ENCODE results near the gene UGT1A8.
"Not testable (repeated sequence)": the region's sequence is repeated elsewhere in the genome, so short reads cannot be mapped to it uniquely, and the experiment has no call there.

UGT1A8 gene

GRCh38 chr2:233638836-233639235, 21.4 kb downstream of the UGT1A8 start:
- FAIRE-seq = peak; percentile 23
- no peak for DNase-seq (ENCODE audit: insufficient read length, low spot score)

- DNase-seq (ENCODE audit: insufficient read length, low spot score) (no peak), FAIRE-seq (no peak)
Measured at GRCh38 chr2:233639860-233640259, 22.4 kb downstream of the UGT1A8 start.

GRCh38 chr2:233643128-233643527, 25.7 kb downstream of the UGT1A8 start:
- DNase-seq (ENCODE audit: insufficient read length, low spot score) (no peak), FAIRE-seq (no peak)

- DNase-seq (ENCODE audit: insufficient read length, low spot score); FAIRE-seq: not testable (repeated sequence)
Measured at GRCh38 chr2:233646033-233646432, 28.6 kb downstream of the UGT1A8 start.

- no peak for DNase-seq (ENCODE audit: insufficient read length, low spot score)
Measured at GRCh38 chr2:233650981-233651380, 33.5 kb downstream of the UGT1A8 start.

GRCh38 chr2:233651430-233651829, 34.0 kb downstream of the UGT1A8 start:
- DNase-seq (ENCODE audit: insufficient read length, low spot score) (no peak), FAIRE-seq (no peak)

More at GRCh38 chr2:233650981-233651380, 33.5 kb downstream of the UGT1A8 start:
- FAIRE-seq = no peak

GRCh38 chr2:233654501-233654900, 37.1 kb downstream of the UGT1A8 start:
- DNase-seq (ENCODE audit: insufficient read length, low spot score) (no peak), FAIRE-seq (no peak)

- DNase-seq (ENCODE audit: insufficient read length, low spot score) (no peak), FAIRE-seq (no peak)
Measured at GRCh38 chr2:233655043-233655442, 37.6 kb downstream of the UGT1A8 start.

GRCh38 chr2:233655943-233656342, 38.5 kb downstream of the UGT1A8 start:
- FAIRE-seq = peak; percentile 68

GRCh38 chr2:233656443-233656842, 39.0 kb downstream of the UGT1A8 start:
- FAIRE-seq = no peak
- DNase-seq (ENCODE audit: insufficient read length, low spot score) = no peak

More at GRCh38 chr2:233655943-233656342, 38.5 kb downstream of the UGT1A8 start:
- not testable (repeated sequence) for DNase-seq (ENCODE audit: insufficient read length, low spot score)

- DNase-seq (ENCODE audit: insufficient read length, low spot score) = no peak
- FAIRE-seq = no peak
Measured at GRCh38 chr2:233658610-233659009, 41.2 kb downstream of the UGT1A8 start.

- FAIRE-seq (no peak), DNase-seq (ENCODE audit: insufficient read length, low spot score) (no peak)
Measured at GRCh38 chr2:233663911-233664310, 46.5 kb downstream of the UGT1A8 start.

- FAIRE-seq = no peak
- DNase-seq (ENCODE audit: insufficient read length, low spot score) = no peak
Measured at GRCh38 chr2:233668605-233669260, 51.3 kb downstream of the UGT1A8 start.

GRCh38 chr2:233671290-233672161, 54.1 kb downstream of the UGT1A8 start, which contains the start of gene UGT1A9:
UGT1A9 (plus strand) TSS chr2:233671898; CDS start chr2:233671935, 37 bp downstream.
- FAIRE-seq (no peak), DNase-seq (ENCODE audit: insufficient read length, low spot score) (no peak)

GRCh38 chr2:233672886-233673285, 55.5 kb downstream of the UGT1A8 start:
- no peak for DNase-seq (ENCODE audit: insufficient read length, low spot score)
- no peak for FAIRE-seq

GRCh38 chr2:233673896-233674295, 56.5 kb downstream of the UGT1A8 start:
- DNase-seq (ENCODE audit: insufficient read length, low spot score) (no peak), FAIRE-seq (no peak)

- FAIRE-seq = no peak
- no peak for DNase-seq (ENCODE audit: insufficient read length, low spot score)
Measured at GRCh38 chr2:233674314-233674713, 56.9 kb downstream of the UGT1A8 start.

- no peak for DNase-seq (ENCODE audit: insufficient read length, low spot score)
- FAIRE-seq = no peak
Measured at GRCh38 chr2:233674995-233675394, 57.6 kb downstream of the UGT1A8 start.

GRCh38 chr2:233676046-233676445, 58.6 kb downstream of the UGT1A8 start:
- FAIRE-seq = no peak
- DNase-seq (ENCODE audit: insufficient read length, low spot score) = no peak

GRCh38 chr2:233679196-233679595, 61.8 kb downstream of the UGT1A8 start:
- no peak for DNase-seq (ENCODE audit: insufficient read length, low spot score)

GRCh38 chr2:233680361-233681045, 63.1 kb downstream of the UGT1A8 start:
- FAIRE-seq = no peak
- no peak for DNase-seq (ENCODE audit: insufficient read length, low spot score)

More at GRCh38 chr2:233679196-233679595, 61.8 kb downstream of the UGT1A8 start:
- no peak for FAIRE-seq

Measured in GM19239 (cell line).